DOHH2 (cell line): ENCODE data around the gene ZNF536.
"Not testable (repeated sequence)": the region's sequence is repeated elsewhere in the genome, so short reads cannot be mapped to it uniquely, and the experiment has no call there.

Source experiments
- H3F3A ChIP-seq: fragments of 200-600 bp; sonication (generic), shearing (Covaris generic); 2 replicates; pipeline ENCODE4 v1.6.0; 2016; ENCODE audit warnings: antibody characterized with exemption, mild to moderate bottlenecking; ENCODE audit not compliant: control insufficient read depth, insufficient read depth
- H3K27ac ChIP-seq: fragments of 200-600 bp; sonication (generic); 2 replicates; pipeline ENCODE4 v1.5.1; 2014; ENCODE audit warnings: low read depth, mild to moderate bottlenecking, low read length, moderate library complexity
- H3K27me3 ChIP-seq: fragments of 200-600 bp; sonication (generic); 2 replicates; pipeline ENCODE4 v1.6.1; 2014; ENCODE audit warnings: mild to moderate bottlenecking, low read length, mixed read lengths; ENCODE audit not compliant: control insufficient read depth
- H3K36me3 ChIP-seq: fragments of 200-600 bp; sonication (generic); 2 replicates; pipeline ENCODE4 v1.6.1; 2014; ENCODE audit warnings: mild to moderate bottlenecking, low read length, moderate library complexity, mixed read lengths; ENCODE audit not compliant: control insufficient read depth
- H3K4me1 ChIP-seq: fragments of 200-600 bp; sonication (generic); 2 replicates; pipeline ENCODE4 v1.6.1; 2014; ENCODE audit warnings: mild to moderate bottlenecking, low read length, mixed read lengths; ENCODE audit not compliant: control insufficient read depth
- H3K4me2 ChIP-seq: fragments of 200-600 bp; sonication (generic); 2 replicates; pipeline ENCODE4 v1.6.0; 2014; ENCODE audit warnings: mild to moderate bottlenecking, low read length, moderate library complexity
- H3K4me3 ChIP-seq: fragments of 200-600 bp; sonication (generic); 2 replicates; pipeline ENCODE4 v1.5.1; 2014; ENCODE audit warnings: mild to moderate bottlenecking, low read length, mixed read lengths
- H3K79me2 ChIP-seq: fragments of 200-600 bp; sonication (generic); 2 replicates; pipeline ENCODE4 v1.6.1; 2014; ENCODE audit warnings: mild to moderate bottlenecking, low read length, mixed read lengths; ENCODE audit not compliant: control insufficient read depth
- H3K9me2 ChIP-seq: fragments of 200-600 bp; sonication (generic); replicated peaks from 2 replicates; pipeline ENCODE4 v1.6.1; 2014; ENCODE audit warnings: mild to moderate bottlenecking, low read length, mixed read lengths; ENCODE audit not compliant: control insufficient read depth
- H3K9me3 ChIP-seq: fragments of 200-600 bp; sonication (generic); 2 replicates; pipeline ENCODE4 v1.6.1; 2014; ENCODE audit warnings: antibody characterized with exemption, low read length, mixed read lengths; ENCODE audit not compliant: control insufficient read depth, insufficient read depth
- H4K20me1 ChIP-seq: fragments of 200-600 bp; sonication (generic); 2 replicates; pipeline ENCODE4 v1.6.0; 2014; ENCODE audit warnings: low read depth, mild to moderate bottlenecking, antibody characterized with exemption, low read length, moderate library complexity; ENCODE audit not compliant: control insufficient read depth, insufficient read depth
- EZH2phosphoT487 ChIP-seq: fragments of 200-600 bp; sonication (generic); IDR thresholded peaks from 2 replicates; pipeline ENCODE4 v1.6.1; 2017; ENCODE audit warnings: borderline replicate concordance, mild to moderate bottlenecking, antibody characterized with exemption, low read length, moderate library complexity, mixed read lengths
- TF ChIP-seq, protein P1 (sequence below): fragments of 200-600 bp; sonication (generic); IDR thresholded peaks from one replicate; pipeline ENCODE4 v1.5.1; 2014; ENCODE audit warnings: antibody characterized with exemption, mild to moderate bottlenecking, low read depth, low read length; ENCODE audit not compliant: poor library complexity, severe bottlenecking

ZNF536 gene

GRCh38 chr19:30411714-30412113, 39.5 kb downstream of the ZNF536 start:
- H3K27me3 ChIP-seq = no peaks in the 10 kb centered on the region
- H3K27ac ChIP-seq = no peak overlapping the region
- no peaks in the 10 kb centered on the region for H3K36me3 ChIP-seq
- no peaks in the 10 kb centered on the region for H3K9me3 ChIP-seq
- no peak overlapping the region for H3K4me2 ChIP-seq
- H4K20me1 ChIP-seq = no peaks in the 10 kb centered on the region
- no peaks in the 10 kb centered on the region for H3K79me2 ChIP-seq
- TF ChIP-seq, protein P1, sequence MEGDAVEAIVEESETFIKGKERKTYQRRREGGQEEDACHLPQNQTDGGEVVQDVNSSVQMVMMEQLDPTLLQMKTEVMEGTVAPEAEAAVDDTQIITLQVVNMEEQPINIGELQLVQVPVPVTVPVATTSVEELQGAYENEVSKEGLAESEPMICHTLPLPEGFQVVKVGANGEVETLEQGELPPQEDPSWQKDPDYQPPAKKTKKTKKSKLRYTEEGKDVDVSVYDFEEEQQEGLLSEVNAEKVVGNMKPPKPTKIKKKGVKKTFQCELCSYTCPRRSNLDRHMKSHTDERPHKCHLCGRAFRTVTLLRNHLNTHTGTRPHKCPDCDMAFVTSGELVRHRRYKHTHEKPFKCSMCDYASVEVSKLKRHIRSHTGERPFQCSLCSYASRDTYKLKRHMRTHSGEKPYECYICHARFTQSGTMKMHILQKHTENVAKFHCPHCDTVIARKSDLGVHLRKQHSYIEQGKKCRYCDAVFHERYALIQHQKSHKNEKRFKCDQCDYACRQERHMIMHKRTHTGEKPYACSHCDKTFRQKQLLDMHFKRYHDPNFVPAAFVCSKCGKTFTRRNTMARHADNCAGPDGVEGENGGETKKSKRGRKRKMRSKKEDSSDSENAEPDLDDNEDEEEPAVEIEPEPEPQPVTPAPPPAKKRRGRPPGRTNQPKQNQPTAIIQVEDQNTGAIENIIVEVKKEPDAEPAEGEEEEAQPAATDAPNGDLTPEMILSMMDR = no peak
- no peak for TF ChIP-seq EZH2phosphoT487
- H3K4me1 ChIP-seq = no peaks in the 10 kb centered on the region
- H3K4me3 ChIP-seq = no peak overlapping the region
- H3F3A ChIP-seq = no peaks in the 10 kb centered on the region
- no peaks in the 10 kb centered on the region for H3K9me2 ChIP-seq

GRCh38 chr19:30416375-30416774, 44.2 kb downstream of the ZNF536 start:
- Histone ChIP-seq H3K9me3 (no peaks in the 10 kb centered on the region), H3K27me3 (no peaks in the 10 kb centered on the region), H3F3A (no peaks in the 10 kb centered on the region), H3K9me2 (no peaks in the 10 kb centered on the region), H3K4me1 (no peaks in the 10 kb centered on the region), H3K36me3 (no peaks in the 10 kb centered on the region), H4K20me1 (no peaks in the 10 kb centered on the region), H3K27ac (no peak overlapping the region), H3K4me2 (no peak overlapping the region), H3K79me2 (no peaks in the 10 kb centered on the region), H3K4me3 (no peak overlapping the region)
- TF ChIP-seq, protein P1 = no peak
- TF ChIP-seq EZH2phosphoT487 = no peak

GRCh38 chr19:30417166-30417565, 45.0 kb downstream of the ZNF536 start:
- H3K4me1 ChIP-seq, H4K20me1 ChIP-seq, H3K9me3 ChIP-seq, H3K9me2 ChIP-seq, H3K79me2 ChIP-seq, H3K27ac ChIP-seq, H3K4me3 ChIP-seq, H3K27me3 ChIP-seq, H3K4me2 ChIP-seq, H3F3A ChIP-seq, H3K36me3 ChIP-seq: not testable (repeated sequence)

DNA sequence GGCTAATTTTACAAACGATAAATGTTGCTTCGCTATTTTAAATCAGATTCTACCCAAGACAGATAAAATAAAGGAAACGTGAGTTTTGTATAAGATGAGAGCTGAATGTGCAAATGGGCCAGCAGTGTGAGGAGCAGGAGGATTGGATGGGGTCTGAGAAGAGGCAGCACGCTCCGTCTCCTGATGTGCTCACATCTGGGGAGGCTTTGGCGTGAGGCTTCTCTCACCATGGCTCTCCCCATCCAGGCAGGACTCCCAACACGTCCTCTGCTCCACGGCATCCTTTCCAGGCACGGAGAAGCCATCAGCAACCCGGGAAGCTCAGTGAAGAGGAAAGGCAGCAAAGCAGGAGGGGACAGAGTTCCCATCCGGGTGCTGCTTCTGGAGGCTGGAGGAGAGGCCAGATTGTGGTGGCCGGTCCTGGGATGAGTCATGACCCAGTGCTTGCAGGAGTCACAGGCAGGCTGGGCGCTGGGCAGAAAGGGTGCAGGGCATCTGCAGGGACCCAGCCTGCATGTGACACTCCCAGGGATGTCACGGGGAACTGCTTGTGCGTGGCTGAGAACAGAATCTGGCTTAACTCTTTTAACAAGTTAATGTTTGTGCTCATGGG, 47.5 kb downstream of the ZNF536 start:
- H3K9me2 ChIP-seq = no peaks in the 10 kb centered on the region
- no peak overlapping the region for H3K4me2 ChIP-seq
- H3K4me1 ChIP-seq = no peaks in the 10 kb centered on the region
- no peak overlapping the region for H3K27ac ChIP-seq
- H3K79me2 ChIP-seq = no peaks in the 10 kb centered on the region
- no peaks in the 10 kb centered on the region for H3K36me3 ChIP-seq
- TF ChIP-seq EZH2phosphoT487 = no peak
- TF ChIP-seq, protein P1 = no peak
- H3K9me3 ChIP-seq = no peaks in the 10 kb centered on the region
- no peaks in the 10 kb centered on the region for H3F3A ChIP-seq
- no peak overlapping the region for H3K4me3 ChIP-seq
- H3K27me3 ChIP-seq = no peaks in the 10 kb centered on the region
- no peaks in the 10 kb centered on the region for H4K20me1 ChIP-seq
